WTC11 (cell line): ENCODE results near the gene STARD13. TPM values are rescaled to one million over a fixed set of nuclear protein-coding genes. Genes with fewer than 3 reads are reported as not detected.

Source experiments
- ATAC-seq: fragments of 200-7000 bp; cut with Tn5 transposase; 2 replicates; pipeline ENCODE4 v1.10.0; 2021; ENCODE audit warnings: mild to moderate bottlenecking, moderate library complexity
- CTCF ChIA-PET: fragments of 300-600 bp; sonication (Branson Sonifier 250); formaldehyde crosslinking; loops from one replicate; lab custom pipeline; 2021; ENCODE audit warnings: antibody characterized with exemption; lab: Charles Lee
- POLR2A ChIA-PET: fragments of 350-600 bp; sonication (Branson Sonifier 250); formaldehyde crosslinking; loops from one replicate; lab custom pipeline; 2021; ENCODE audit warnings: antibody characterized with exemption; lab: Charles Lee
- DNase-seq: peaks from one replicate; pipeline ENCODE4 v3.0.0; 2021; ENCODE audit warnings: low spot score
- H3K27ac Mint-ChIP-seq: 2 replicates; pipeline ENCODE4 v1.8.0; 2021; ENCODE audit warnings: mixed read lengths
- H3K27me3 Mint-ChIP-seq: 2 replicates; pipeline ENCODE4 v1.8.0; 2021; ENCODE audit warnings: low read depth, mild to moderate bottlenecking, moderate library complexity, mixed read lengths
- H3K36me3 Mint-ChIP-seq: 2 replicates; pipeline ENCODE4 v1.8.0; 2021; ENCODE audit warnings: mixed read lengths
- H3K4me1 Mint-ChIP-seq: 2 replicates; pipeline ENCODE4 v1.8.0; 2022; ENCODE audit warnings: mixed read lengths
- H3K4me3 Mint-ChIP-seq: 2 replicates; pipeline ENCODE4 v1.8.0; 2021; ENCODE audit warnings: mild to moderate bottlenecking, moderate library complexity, mixed read lengths
- H3K9me3 Mint-ChIP-seq: 2 replicates; pipeline ENCODE4 v1.8.0; 2021; ENCODE audit warnings: mixed read lengths
- ATF1 ChIP-seq: sonication (generic); formaldehyde crosslinking; IDR thresholded peaks from 2 replicates; pipeline ENCODE4 v1.8.1; 2023; ENCODE audit warnings: mild to moderate bottlenecking, moderate library complexity, missing genetic modification reagents
- CBFB ChIP-seq: sonication (generic); formaldehyde crosslinking; IDR thresholded peaks from 2 replicates; pipeline ENCODE4 v1.8.1; 2022; ENCODE audit warnings: mild to moderate bottlenecking, low read depth, missing genetic modification reagents
- ERG ChIP-seq: fragments of 250-450 bp; sonication (Bioruptor Pico); IDR thresholded peaks from 2 replicates; pipeline ENCODE4 v1.8.0; 2021; ENCODE audit warnings: mild to moderate bottlenecking
- ESRRA ChIP-seq: sonication (generic); formaldehyde crosslinking; IDR thresholded peaks from 2 replicates; pipeline ENCODE4 v1.8.1; 2022; ENCODE audit warnings: mild to moderate bottlenecking, missing genetic modification reagents, borderline replicate concordance
- ETV6 ChIP-seq: sonication (generic); formaldehyde crosslinking; IDR thresholded peaks from 2 replicates; pipeline ENCODE4 v1.8.1; 2022; ENCODE audit warnings: mild to moderate bottlenecking, missing genetic modification reagents
- GRHL2 ChIP-seq: fragments of 250-450 bp; sonication (Bioruptor Pico); IDR thresholded peaks from 2 replicates; pipeline ENCODE4 v1.8.0; 2022; ENCODE audit warnings: mild to moderate bottlenecking, moderate library complexity; ENCODE audit not compliant: insufficient replicate concordance, severe bottlenecking
- KAT7 ChIP-seq: sonication (generic); formaldehyde crosslinking; IDR thresholded peaks from 2 replicates; pipeline ENCODE4 v1.8.1; 2023; ENCODE audit warnings: missing genetic modification reagents, mild to moderate bottlenecking, borderline replicate concordance
- NFYB ChIP-seq: sonication (generic); formaldehyde crosslinking; conservative IDR thresholded peaks from 2 replicates; pipeline ENCODE4 v1.8.0; 2022; ENCODE audit warnings: low read depth, missing genetic modification reagents
- NR2C2 ChIP-seq: sonication (generic); formaldehyde crosslinking; IDR thresholded peaks from 2 replicates; pipeline ENCODE4 v1.8.0; 2022; ENCODE audit warnings: mild to moderate bottlenecking, missing genetic modification reagents
- NR3C1 ChIP-seq: sonication (generic); formaldehyde crosslinking; conservative IDR thresholded peaks from 2 replicates; pipeline ENCODE4 v1.8.1; 2023; ENCODE audit warnings: low read depth, mild to moderate bottlenecking, missing genetic modification reagents
- RELA ChIP-seq: sonication (generic); formaldehyde crosslinking; IDR thresholded peaks from 2 replicates; pipeline ENCODE4 v1.8.1; 2022; ENCODE audit warnings: missing genetic modification reagents, mild to moderate bottlenecking, borderline replicate concordance
- SMAD3 ChIP-seq: sonication (generic); formaldehyde crosslinking; IDR thresholded peaks from 2 replicates; pipeline ENCODE4 v1.8.0; 2022; ENCODE audit warnings: missing genetic modification reagents, mild to moderate bottlenecking, borderline replicate concordance
- SMAD4 ChIP-seq: sonication (generic); formaldehyde crosslinking; IDR thresholded peaks from 2 replicates; pipeline ENCODE4 v1.8.0; 2022; ENCODE audit warnings: mild to moderate bottlenecking, missing genetic modification reagents
- ZNF232 ChIP-seq: sonication (generic); formaldehyde crosslinking; IDR thresholded peaks from 2 replicates; pipeline ENCODE4 v1.8.0; 2022; ENCODE audit warnings: mild to moderate bottlenecking, missing genetic modification reagents
- total RNA-seq: library from RNA; stranded (reverse); gene quantifications from 3 replicates; pipeline ENCODE4 v1.2.3, GENCODE V29; 2021
- TF ChIP-seq, protein P1 (sequence below): fragments of 250-450 bp; sonication (Bioruptor Pico); conservative IDR thresholded peaks from 2 replicates; pipeline ENCODE4 v1.9.0; 2021; ENCODE audit warnings: mild to moderate bottlenecking
- TF ChIP-seq, protein P2 (sequence below): sonication (generic); formaldehyde crosslinking; conservative IDR thresholded peaks from 2 replicates; pipeline ENCODE4 v1.8.1; 2023; ENCODE audit warnings: mild to moderate bottlenecking, low read depth, missing genetic modification reagents, moderate library complexity
- TF ChIP-seq, protein P3 (sequence below): sonication (generic); formaldehyde crosslinking; IDR thresholded peaks from 2 replicates; pipeline ENCODE4 v1.8.1; 2023; ENCODE audit warnings: mild to moderate bottlenecking, missing genetic modification reagents, moderate library complexity
- TF ChIP-seq, protein P4 (sequence below): sonication (generic); formaldehyde crosslinking; IDR thresholded peaks from 2 replicates; pipeline ENCODE4 v1.8.0; 2022; ENCODE audit warnings: missing genetic modification reagents
- TF ChIP-seq, protein P5 (sequence below): fragments of 200-600 bp; IDR thresholded peaks from 2 replicates; pipeline ENCODE4 v1.8.0; 2022; ENCODE audit warnings: antibody characterized with exemption

The STARD13 gene
- total RNA-seq, 1 experiment from 2014 or later, result 4.4 TPM

DNA sequence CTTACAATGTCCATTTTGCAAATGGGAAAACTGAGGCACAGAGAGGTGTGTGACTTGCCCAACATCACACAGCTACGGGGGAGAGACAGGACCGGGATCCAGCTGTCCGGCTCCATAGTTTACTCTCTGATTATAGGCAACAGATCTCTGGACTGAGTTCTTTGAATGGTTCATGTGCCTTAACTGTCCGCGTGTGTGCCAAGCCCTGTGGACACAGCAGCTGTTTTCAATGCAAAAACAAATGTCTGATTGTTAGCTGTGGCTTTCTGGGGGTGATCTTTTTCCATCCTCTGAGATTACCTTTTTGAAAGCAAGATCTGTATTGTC lies 175.2 kb downstream of the STARD13 start:
- CTCF ChIA-PET, result interaction anchor here (0.8 to 1.3 kb wide), 3 partner anchors 11 to 118 kb away, joined by 4 to 5 read pairs (median 4); no protein-coding TSS in a partner anchor
- ATAC-seq (no peak), DNase-seq (no peak)
- no peaks in the 10 kb centered on the region for H3K9me3 Mint-ChIP-seq
- H3K27ac Mint-ChIP-seq, result no peak overlapping the region
- H3K4me3 Mint-ChIP-seq, result no peak overlapping the region
- no peaks in the 10 kb centered on the region for H3K4me1 Mint-ChIP-seq
- H3K27me3 Mint-ChIP-seq, result no peaks in the 10 kb centered on the region
- TF ChIP-seq, protein P1, sequence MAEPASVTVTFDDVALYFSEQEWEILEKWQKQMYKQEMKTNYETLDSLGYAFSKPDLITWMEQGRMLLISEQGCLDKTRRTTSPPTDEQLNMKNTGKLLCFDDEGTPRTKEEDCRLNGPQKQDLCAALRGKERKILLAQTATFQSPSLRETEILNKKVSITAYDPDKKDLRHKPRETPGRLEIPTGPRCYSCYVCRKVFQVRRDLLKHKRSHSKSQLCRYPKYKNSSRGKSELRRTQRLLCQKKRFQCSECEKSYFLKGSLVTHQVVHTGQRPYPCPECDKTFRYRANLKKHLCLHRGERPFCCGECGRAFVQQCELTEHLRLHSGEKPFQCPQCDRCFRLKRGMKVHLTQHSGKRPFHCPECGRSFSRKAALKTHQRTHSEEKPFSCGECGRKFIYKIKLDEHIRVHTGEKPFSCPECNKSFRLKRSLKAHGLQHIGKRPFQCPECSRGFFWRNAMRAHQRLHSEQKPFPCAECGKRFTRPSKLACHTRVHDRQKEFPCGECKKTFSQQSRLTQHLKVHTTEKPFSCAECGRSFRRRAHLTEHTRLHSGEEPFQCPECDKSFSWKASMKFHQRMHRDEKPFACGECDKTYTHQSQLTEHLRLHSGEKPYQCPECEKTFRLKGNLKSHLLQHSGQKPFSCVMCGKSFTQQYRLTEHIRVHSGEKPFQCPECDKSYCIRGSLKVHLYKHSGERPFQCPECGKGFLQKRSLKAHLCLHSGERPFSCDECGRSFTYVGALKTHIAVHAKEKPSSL (CRISPR knock-in tag), result no peak
- TF ChIP-seq, protein P2, sequence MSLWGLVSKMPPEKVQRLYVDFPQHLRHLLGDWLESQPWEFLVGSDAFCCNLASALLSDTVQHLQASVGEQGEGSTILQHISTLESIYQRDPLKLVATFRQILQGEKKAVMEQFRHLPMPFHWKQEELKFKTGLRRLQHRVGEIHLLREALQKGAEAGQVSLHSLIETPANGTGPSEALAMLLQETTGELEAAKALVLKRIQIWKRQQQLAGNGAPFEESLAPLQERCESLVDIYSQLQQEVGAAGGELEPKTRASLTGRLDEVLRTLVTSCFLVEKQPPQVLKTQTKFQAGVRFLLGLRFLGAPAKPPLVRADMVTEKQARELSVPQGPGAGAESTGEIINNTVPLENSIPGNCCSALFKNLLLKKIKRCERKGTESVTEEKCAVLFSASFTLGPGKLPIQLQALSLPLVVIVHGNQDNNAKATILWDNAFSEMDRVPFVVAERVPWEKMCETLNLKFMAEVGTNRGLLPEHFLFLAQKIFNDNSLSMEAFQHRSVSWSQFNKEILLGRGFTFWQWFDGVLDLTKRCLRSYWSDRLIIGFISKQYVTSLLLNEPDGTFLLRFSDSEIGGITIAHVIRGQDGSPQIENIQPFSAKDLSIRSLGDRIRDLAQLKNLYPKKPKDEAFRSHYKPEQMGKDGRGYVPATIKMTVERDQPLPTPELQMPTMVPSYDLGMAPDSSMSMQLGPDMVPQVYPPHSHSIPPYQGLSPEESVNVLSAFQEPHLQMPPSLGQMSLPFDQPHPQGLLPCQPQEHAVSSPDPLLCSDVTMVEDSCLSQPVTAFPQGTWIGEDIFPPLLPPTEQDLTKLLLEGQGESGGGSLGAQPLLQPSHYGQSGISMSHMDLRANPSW (CRISPR knock-in tag), result no peak
- no peak for TF ChIP-seq ATF1 (CRISPR knock-in tag)
- no peak for TF ChIP-seq KAT7
- no peak for TF ChIP-seq GRHL2 (CRISPR knock-in tag)
- TF ChIP-seq ESRRA (CRISPR knock-in tag), result no peak
- TF ChIP-seq NFYB, result no peak
- no peak for TF ChIP-seq NR2C2
- no peak for TF ChIP-seq CBFB (CRISPR knock-in tag)
- no peak for TF ChIP-seq SMAD4 (CRISPR knock-in tag)
- no peak for TF ChIP-seq NR3C1 (CRISPR knock-in tag)
- TF ChIP-seq, protein P3, sequence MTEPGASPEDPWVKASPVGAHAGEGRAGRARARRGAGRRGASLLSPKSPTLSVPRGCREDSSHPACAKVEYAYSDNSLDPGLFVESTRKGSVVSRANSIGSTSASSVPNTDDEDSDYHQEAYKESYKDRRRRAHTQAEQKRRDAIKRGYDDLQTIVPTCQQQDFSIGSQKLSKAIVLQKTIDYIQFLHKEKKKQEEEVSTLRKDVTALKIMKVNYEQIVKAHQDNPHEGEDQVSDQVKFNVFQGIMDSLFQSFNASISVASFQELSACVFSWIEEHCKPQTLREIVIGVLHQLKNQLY, result no peak
- no peak for TF ChIP-seq RELA (CRISPR knock-in tag)
- no peaks in the 10 kb centered on the region for H3K36me3 Mint-ChIP-seq
- POLR2A ChIA-PET, result no interaction called here

GRCh38 chr13:33109801-33110200 lies 175.8 kb downstream of the STARD13 start:
- peak; percentile 72 for DNase-seq
- Mint-ChIP-seq H3K36me3 (no peaks in the 10 kb centered on the region), H3K27ac (no peak overlapping the region), H3K9me3 (no peaks in the 10 kb centered on the region), H3K4me3 (no peak overlapping the region), H3K4me1 (no peaks in the 10 kb centered on the region), H3K27me3 (no peaks in the 10 kb centered on the region)
- ChIA-PET CTCF (interaction anchor here (0.8 to 1.3 kb wide), 4 partner anchors 10 to 118 kb away, joined by 3 to 5 read pairs (median 4); no protein-coding TSS in a partner anchor), POLR2A (no interaction called here)
- TF ChIP-seq SMAD3 (CRISPR knock-in tag) (no peak), ETV6 (CRISPR knock-in tag) (no peak), ATF1 (CRISPR knock-in tag) (no peak), ERG (CRISPR knock-in tag) (no peak)
- ATAC-seq, result peak; percentile 84

DNA sequence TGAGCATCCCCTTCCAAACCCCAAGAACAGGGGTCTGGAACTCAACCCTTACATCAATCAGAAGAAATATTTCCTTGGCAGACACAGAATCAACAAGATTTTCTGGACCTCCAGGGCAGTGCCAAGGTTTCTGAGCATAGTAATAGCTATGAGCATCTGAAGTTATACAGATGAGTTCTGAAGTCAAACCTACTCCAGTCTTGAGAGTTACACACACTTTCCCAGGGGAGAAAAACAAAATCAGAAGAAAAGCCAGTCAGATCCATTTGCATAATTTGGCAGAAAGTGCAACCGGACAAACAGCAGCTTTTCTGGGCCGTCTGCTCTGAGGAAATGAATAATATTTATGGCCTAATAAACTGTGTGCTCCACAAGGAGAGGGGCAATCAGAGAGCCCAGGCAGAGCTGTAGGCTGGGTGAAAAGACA lies 176.3 kb downstream of the STARD13 start:
- H3K4me3 Mint-ChIP-seq, result no peak overlapping the region

More for the DNA sequence above, 176.3 kb downstream of the STARD13 start:
- Mint-ChIP-seq H3K9me3 (no peaks in the 10 kb centered on the region), H3K36me3 (no peaks in the 10 kb centered on the region), H3K27ac (no peak overlapping the region), H3K27me3 (no peaks in the 10 kb centered on the region), H3K4me1 (no peaks in the 10 kb centered on the region)
- DNase-seq (no peak), ATAC-seq (no peak)
- ChIA-PET CTCF (interaction anchor here (1.2 kb wide), 1 partner anchor 21 kb away, joined by 3 read pairs; no protein-coding TSS in a partner anchor), POLR2A (no interaction called here)
- TF ChIP-seq ZNF232 (CRISPR knock-in tag) (no peak), RELA (CRISPR knock-in tag) (no peak), ESRRA (CRISPR knock-in tag) (no peak)
- TF ChIP-seq, protein P4, sequence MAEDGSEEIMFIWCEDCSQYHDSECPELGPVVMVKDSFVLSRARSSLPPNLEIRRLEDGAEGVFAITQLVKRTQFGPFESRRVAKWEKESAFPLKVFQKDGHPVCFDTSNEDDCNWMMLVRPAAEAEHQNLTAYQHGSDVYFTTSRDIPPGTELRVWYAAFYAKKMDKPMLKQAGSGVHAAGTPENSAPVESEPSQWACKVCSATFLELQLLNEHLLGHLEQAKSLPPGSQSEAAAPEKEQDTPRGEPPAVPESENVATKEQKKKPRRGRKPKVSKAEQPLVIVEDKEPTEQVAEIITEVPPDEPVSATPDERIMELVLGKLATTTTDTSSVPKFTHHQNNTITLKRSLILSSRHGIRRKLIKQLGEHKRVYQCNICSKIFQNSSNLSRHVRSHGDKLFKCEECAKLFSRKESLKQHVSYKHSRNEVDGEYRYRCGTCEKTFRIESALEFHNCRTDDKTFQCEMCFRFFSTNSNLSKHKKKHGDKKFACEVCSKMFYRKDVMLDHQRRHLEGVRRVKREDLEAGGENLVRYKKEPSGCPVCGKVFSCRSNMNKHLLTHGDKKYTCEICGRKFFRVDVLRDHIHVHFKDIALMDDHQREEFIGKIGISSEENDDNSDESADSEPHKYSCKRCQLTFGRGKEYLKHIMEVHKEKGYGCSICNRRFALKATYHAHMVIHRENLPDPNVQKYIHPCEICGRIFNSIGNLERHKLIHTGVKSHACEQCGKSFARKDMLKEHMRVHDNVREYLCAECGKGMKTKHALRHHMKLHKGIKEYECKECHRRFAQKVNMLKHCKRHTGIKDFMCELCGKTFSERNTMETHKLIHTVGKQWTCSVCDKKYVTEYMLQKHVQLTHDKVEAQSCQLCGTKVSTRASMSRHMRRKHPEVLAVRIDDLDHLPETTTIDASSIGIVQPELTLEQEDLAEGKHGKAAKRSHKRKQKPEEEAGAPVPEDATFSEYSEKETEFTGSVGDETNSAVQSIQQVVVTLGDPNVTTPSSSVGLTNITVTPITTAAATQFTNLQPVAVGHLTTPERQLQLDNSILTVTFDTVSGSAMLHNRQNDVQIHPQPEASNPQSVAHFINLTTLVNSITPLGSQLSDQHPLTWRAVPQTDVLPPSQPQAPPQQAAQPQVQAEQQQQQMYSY (CRISPR knock-in tag), result no peak
- TF ChIP-seq, protein P5, sequence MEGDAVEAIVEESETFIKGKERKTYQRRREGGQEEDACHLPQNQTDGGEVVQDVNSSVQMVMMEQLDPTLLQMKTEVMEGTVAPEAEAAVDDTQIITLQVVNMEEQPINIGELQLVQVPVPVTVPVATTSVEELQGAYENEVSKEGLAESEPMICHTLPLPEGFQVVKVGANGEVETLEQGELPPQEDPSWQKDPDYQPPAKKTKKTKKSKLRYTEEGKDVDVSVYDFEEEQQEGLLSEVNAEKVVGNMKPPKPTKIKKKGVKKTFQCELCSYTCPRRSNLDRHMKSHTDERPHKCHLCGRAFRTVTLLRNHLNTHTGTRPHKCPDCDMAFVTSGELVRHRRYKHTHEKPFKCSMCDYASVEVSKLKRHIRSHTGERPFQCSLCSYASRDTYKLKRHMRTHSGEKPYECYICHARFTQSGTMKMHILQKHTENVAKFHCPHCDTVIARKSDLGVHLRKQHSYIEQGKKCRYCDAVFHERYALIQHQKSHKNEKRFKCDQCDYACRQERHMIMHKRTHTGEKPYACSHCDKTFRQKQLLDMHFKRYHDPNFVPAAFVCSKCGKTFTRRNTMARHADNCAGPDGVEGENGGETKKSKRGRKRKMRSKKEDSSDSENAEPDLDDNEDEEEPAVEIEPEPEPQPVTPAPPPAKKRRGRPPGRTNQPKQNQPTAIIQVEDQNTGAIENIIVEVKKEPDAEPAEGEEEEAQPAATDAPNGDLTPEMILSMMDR, result no peak
